ENCODE results near the gene SLC7A6OS.

Gene SLC7A6OS

GRCh38 chr16:68249371-68249770 lies 61.4 kb downstream of the SLC7A6OS start:
- no peak for DNase-seq

Measured in stimulated activated CD4-positive, alpha-beta T cell treated with anti-CD3 and anti-CD28 coated beads, Interleukin-2, amount 100 ng/mL, for 48 hours (primary cell).